Anterior cingulate cortex (tissue), 58 donors: ENCODE data around the gene NDUFS5.
"Not testable (repeated sequence)": the region's sequence is repeated elsewhere in the genome, so short reads cannot be mapped to it uniquely, and the experiment has no call there.

Experiments used
- DNase-seq, 58 donors: peaks; one replicate each; lab custom pipeline; 2025; lab: John Stamatoyannopoulos, UW

NDUFS5 gene

GRCh38 chr1:39006726-39007645 lies 19.2 kb upstream of the NDUFS5 start:
- DNase-seq = no peak

DNA sequence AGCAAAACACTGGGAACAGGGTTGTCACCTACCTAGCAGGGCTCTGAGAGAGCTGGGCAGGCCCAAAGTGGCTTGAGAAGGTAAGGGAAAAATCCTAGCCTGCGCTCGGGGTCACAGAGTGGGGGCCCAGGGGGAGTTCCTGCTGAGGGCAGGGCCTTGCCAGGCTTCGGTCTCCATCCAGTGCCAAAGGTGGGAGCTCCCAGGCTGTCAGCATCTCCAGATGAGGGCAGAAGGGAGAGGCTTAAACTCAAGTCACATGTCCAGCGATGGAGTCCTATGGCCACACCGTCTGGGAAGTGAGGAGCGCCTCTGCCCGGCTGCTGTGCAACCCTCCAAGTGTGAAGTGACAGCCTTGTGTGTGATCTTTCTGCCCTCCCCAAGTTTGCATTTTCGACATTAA lies 11.2 kb upstream of the NDUFS5 start:
- DNase-seq = not testable (repeated sequence)

DNA sequence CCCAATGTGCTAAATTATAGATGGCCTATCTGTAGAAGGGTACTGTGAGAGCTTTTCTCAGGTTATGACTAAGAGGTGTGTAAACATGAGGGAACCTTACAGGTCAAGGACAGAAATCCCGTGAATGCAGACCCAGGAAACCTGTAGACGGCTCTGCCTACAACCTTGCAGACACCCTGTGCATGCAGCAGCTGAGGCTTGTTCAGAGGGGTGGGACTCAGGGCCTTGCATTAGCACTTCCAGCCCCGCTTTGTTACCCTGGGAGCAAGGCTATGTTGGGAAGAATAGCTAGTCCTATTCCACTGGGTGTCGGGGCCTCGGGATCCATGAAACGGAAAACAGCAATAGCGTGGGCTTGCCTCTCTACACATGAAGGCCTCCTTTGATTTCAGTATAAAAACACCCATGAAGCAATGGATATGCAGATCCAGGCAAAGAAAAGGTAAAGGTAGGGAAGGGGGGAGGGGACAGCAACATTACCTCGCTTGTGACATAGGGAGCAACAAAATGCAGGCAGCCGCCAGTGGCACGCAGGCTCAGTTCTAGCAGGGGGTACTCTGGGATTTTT lies 9.5 kb upstream of the NDUFS5 start:
- DNase-seq = no peak

DNA sequence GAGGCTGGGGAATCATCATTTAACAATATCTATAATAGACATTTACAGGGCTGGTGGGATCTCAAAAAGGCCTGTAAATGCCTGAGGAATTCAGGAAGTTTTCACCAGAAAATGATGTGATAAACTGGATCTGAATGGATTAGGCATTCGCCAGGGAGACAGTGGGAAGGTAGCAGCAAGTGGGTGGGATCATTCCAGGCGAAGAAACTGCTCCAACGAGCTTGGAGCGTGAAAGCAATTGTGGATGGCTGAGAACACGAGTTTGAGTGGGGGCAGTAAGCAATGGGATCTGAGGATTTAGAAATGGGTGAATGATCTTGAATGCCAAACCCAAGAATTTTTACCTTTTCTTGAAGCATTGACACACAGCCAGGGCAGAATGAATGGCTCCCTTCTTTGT lies 8.9 kb upstream of the NDUFS5 start:
- peak in 3 of 58 donors; percentile 0 to 22 (median 4) for DNase-seq

- not testable (repeated sequence) for DNase-seq
Observed at GRCh38 chr1:39020494-39020893, 5.7 kb upstream of the NDUFS5 start.

GRCh38 chr1:39021426-39021825 lies 4.7 kb upstream of the NDUFS5 start:
- DNase-seq = no peak

DNA sequence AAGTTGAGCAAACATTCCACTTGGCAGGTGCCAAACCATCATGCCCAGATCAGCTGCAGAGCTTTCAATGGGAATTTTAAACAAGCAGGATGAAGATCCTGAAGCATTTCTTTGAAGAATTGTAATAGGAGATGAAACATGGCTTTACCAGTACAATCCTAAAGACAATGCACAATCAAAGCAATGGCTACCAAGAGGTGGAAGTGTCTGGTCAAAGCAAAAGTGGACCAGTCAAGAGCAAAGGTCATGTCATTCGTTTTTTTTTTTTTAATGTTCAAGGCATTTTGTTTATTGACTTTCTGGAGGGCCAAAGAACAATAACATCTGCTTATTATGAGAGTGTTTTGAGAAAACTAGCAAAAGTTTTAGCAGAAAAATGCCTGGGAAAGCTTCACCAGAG lies 3.0 kb upstream of the NDUFS5 start:
- DNase-seq = no peak

DNA sequence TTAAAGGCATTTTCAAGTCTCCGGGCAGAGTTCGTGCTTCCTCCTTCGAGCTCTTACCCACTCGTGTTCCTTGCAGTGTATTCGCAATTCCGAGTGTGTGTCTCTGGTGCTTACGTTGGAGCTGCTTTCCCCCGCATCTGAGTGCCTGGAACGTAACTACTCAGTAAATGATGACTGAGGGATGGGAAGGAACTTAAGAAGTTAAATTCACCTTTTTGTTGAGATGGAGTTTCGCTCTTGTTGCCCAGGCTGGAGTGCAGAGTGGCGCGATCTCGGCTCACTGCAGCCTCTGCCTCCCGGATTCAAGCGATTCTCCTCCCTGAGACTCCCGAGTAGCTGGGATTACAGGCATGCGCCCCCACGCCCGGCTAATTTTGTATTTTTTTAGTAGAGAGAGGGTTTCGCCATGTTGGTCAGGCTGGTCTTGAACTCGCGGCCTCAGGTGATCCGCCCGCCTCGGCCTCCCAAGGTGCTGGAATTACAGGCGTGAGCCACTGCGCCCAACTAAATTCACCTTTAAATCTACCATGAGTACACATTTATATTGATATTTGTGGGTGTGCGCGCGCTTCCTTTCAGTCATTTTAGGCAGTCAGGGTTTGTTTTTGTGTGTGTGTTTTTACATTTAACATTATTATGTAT lies 837 bp downstream of the NDUFS5 start:
- DNase-seq = no peak

DNA sequence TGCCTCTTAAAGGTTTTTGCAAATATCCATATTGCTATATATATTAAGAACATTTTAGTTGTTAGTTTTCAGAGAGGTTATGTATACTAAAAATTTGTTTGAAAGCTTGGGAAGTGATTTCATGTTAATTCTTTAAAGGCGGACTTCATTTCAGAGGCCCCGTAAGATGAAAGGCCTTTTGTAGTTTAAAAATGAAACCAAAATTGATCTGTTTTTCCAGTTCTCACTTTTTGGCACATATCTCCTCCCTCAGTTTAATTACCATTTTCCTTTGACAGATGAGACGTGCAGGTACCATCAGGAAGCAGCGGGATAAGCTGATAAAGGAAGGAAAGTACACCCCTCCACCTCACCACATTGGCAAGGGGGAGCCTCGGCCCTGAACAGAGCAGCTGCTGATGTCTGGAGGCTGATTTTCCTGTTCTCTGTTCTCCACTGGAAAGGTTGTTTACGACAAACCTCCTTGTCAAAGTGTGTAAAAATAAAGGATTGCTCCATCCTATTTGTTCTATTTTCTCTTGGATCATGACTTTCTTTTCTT lies 8.0 kb downstream of the NDUFS5 start:
- DNase-seq = no peak

- DNase-seq = no peak
Observed at GRCh38 chr1:39036678-39037077, 10.5 kb downstream of the NDUFS5 start.

GRCh38 chr1:39043513-39043912 lies 17.4 kb downstream of the NDUFS5 start:
- no peak for DNase-seq

DNA sequence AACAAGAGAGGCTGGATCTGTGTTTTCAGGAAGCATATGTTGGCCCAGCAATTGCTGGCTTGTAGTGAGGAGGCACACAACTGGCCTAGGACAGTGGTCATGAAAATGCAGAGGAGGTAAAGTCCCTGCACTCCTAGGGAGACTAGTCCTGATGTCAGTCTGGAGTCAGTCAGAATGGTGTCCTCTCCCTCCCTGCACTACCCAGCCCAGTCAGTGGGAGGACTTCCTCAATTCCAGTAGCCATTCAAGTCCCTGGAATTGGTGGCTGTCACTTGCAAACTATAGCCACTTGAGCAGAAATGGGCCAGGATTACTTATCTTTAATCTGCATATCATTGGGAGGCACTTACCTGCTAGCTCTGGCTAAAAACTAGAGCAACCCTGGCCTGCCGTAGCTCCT lies 18.6 kb downstream of the NDUFS5 start:
- DNase-seq = no peak

DNA sequence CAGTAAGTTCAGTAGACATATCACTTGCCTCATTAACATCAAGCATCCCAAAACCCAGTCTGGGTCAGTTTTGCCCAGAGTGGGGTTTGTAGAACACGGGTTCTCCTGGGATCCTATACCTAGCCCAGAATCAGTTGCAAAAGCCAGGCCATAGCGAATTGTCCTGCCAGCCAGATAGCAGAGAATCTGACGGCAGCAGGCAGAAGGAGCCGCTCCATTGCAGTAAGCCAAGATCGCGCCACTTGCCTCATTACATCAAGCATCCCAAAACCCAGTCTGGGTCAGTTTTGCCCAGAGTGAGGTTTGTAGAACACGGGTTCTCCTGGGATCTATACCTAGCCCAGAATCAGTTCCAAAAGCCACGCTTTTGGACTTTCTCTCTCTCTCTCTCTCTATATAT lies 19.1 kb downstream of the NDUFS5 start:
- DNase-seq = no peak

- no peak for DNase-seq
Observed at GRCh38 chr1:39046613-39047210, 20.6 kb downstream of the NDUFS5 start.

DNA sequence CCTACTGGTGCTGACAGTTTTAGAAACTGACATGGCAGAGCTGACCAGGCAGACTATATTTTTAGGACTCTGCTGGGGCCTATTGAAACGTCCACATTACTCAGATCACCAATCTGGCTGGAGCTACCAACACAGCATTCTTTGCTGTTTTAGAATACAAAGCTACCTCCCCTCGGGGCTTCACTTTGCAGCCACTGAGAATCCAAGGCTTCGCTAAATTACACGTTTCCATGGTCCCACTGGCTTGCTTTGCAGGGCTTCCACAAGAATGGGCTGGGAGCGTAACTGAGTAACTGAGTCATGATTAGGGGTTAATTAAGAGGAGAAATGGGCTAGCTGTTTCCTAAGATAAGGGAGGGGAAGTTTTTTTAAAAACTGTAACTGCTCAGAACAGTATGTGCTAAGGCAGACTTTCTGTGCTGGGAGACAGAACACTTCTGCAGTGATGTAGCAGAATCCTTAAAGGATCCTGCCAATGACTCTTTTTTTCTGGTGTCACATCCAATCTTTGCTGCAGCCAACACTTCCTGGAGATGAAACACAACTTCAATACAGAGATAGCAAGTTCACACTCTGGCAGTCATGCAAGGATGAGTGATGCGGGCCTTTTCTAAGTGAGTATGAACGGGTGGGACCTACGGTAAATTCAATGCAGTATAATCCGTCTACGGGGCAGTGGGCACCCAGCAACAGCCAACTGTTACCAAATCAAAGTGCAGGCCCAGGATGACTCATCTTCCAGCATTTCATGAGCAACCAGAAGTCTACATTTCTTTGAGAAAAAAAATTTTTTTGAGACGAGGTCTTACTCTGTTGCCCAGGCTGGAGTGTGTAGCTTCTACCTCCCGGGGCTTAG lies 21.5 kb downstream of the NDUFS5 start:
- DNase-seq = peak in 17 of 58 donors; percentile 2 to 64 (median 25)

DNA sequence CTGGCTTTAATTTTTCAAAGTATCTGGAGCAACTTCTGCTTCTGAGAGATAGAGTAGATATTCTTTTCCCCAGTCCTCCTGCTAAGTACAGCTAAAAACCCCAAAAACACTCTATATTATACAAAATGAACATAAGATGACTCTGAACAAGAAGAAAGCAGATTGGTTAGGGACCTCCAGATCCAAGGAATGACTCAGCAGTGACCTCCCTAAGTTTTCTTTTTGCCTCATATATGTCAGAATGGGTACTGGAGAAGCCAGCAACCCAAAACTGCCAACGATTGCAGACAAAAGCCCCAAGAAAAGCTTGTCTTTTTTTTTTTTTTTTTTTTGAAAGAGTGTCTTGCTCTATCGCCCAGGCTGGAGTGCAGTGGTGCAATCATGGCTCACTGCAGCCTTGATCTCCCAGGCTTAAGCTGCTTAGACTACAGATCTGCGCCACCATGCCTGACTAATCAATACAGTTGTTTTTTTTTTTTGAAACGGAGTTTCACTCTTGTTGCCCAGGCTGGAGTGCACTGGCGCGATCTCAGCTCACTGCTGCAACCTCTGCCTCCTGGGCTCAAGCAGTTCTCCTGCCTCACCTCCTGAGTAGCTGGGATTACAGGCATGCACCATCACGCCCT lies 22.7 kb downstream of the NDUFS5 start:
- no peak for DNase-seq

- no peak for DNase-seq
Observed at GRCh38 chr1:39050001-39050400, 23.9 kb downstream of the NDUFS5 start.

DNA sequence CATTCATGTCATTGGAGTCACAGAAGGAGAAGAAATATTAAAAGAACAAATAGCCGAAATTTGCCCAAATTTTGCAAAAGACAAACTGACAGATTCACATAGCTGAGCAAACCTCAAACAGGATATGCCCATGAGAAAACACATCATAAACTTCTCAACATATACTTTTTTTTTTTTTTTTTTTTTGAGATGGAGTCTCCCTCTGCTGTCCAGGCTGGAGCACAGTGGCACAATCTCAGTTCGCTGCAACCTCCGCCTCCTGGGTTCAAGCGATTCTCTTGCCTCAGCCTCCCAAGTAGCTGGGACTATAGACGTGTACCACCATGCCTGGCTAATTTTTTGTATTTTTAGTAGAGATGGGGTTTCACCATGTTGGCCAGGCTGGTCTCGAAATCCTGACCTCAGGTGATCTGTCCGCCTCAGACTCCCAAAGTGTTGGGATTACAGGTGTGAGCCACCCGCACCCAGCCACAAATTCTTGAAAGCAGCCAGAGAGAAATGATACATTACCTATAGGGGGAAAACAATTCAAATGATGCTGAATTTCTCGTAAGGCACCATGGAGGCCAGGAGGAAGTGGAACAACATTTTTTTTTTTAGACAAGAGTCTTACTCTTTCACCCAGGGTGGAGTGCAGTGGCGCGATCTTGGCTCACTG lies 25.2 kb downstream of the NDUFS5 start:
- DNase-seq = not testable (repeated sequence)

DNA sequence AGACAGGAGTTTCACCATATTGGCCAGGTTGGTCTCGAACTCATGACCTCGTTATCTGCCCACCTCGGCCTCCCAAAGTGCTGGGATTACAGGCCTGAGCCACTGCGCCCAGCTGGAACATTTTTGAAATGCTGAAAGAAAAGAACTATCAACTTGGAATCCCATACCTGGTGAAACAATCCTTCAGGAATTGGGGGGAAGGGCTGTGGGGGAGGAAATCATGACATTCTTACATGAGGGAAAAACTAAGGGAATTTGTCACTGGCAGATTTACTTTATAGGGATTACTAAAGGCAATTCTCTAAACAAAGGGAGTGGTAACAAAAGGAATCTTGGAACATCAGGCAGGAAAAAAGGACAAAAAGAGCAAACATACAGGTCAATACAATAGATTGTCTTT lies 25.8 kb downstream of the NDUFS5 start:
- no peak for DNase-seq
